NCI-H345 (cell line): Measurements from ENCODE around the gene RASL12.

Experiments
- DNase-seq: peaks from one replicate; lab custom pipeline; 2025; lab: John Stamatoyannopoulos, UW

Gene RASL12

DNA sequence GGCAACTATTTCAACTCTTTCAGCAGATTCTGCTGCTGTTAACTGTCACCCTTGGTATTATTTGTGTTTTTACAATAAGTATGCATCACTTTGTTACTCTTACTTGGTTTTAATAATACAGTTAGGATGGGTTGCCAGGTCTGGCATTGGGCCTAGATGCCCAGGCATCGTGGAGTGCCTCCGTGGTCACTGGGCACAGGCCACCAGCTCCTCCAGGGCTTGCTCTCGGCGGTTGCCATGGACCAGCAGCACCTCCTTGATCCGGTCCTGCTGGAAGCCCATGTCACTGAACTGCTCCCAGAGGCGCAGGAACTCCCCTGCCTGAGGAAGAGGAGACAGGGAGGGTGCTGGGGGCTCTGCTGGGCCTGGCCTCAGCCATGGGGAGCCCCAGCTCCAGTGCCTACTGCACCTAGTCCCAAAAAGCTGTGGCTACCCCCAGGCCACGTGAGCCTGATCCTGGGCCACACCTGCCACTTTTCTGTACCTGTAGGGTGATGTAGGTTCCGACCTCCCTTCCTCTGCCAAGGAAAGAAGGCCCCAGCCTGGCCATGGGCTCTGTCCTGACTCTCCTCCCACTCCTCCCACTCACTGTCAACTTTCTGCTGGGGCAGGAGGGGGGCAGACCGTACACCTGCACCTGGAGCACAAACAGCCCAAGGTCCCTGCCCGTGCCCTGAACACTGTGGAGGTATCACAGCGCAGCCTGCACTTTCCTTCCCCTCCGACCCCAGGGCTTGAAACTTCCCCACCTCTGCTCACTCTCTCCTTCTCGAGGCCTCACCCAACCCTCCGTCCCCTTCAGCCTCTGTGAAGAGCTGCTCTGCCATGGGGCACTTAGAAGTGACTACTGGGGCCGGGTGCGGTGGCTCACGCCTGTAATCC is 25.4 kb upstream of the RASL12 start:
- DNase-seq, result no peak

- no peak for DNase-seq
Measured at GRCh38 chr15:65091946-65092770, 24.4 kb upstream of the RASL12 start.

GRCh38 chr15:65089206-65089824 is 21.5 kb upstream of the RASL12 start:
- DNase-seq, result no peak

DNA sequence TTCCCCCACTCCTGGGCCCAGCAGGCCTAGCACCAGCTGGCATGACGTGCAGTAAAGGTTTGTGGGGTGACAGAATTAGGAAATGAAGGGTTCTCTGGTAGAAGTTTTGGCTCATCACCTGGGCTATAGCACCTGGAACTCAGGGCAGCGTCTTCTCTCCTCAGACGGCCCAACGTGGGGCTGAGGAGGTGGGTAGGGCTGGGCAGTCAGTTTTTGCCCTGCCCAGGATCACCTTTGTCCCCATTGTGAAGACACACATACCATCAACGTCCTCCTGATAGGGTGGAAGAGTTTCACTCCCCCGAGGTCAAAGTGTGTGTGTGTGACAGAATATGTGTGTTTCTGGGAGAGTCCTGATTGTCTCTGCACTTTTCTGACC is 20.8 kb upstream of the RASL12 start:
- no peak for DNase-seq

DNA sequence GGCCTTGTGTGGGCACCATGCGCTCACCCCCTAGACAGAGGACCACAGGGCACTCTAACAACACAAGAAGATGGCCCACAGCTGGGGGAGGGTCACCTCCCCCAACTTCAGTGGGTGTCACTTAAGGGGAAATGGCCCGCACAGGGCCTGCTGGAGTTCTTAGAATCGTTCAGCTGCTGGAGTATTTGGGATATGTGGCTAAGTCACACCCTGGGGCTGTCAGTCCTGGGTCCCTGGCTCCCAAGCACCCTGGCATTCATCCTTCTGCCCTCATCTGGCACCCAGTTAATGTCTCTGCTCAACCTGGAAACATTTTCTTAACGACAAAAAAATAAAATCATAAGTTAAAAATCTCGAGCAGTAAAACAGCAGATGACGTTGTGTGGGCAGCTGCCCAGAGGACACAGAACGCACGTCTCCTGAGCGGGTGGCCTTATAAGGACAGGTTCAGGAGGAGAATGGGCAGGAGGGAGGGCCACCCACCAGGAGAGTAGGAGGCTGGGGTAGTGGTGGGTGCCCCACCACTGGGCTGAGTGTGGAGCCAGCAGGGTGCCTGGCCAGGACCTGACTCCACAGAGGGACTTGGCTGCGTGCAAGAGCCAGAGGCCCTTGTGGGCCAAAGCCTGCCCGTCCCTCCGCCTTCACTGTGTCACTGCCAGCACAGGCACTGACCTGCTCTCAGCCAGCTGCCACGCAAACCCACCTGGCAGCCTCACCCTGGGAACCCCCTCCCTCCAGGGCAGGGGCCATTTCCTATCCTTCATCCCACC is 20.3 kb upstream of the RASL12 start:
- DNase-seq, result no peak

DNA sequence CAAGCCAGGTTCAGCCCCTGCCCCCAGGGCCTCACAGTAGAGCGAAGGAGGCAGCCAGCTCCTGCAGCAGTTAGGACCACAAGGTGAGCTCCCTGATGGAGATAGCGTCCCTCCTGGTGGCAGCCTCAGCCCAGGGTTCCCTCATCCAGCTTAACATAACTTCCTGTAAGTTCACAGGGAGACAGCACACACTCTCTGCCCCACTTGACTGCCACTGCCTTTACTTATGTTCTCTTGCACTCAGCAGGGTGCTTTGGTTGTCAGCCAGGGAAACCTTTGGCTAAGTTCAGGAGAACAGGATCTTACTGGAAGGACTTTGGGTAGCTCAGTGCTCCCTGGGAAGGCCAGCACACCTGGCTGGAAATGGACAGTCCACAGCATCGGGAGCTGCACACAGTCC is 19.6 kb upstream of the RASL12 start:
- no peak for DNase-seq

- no peak for DNase-seq
Measured at GRCh38 chr15:65086680-65087111, 18.9 kb upstream of the RASL12 start.

DNA sequence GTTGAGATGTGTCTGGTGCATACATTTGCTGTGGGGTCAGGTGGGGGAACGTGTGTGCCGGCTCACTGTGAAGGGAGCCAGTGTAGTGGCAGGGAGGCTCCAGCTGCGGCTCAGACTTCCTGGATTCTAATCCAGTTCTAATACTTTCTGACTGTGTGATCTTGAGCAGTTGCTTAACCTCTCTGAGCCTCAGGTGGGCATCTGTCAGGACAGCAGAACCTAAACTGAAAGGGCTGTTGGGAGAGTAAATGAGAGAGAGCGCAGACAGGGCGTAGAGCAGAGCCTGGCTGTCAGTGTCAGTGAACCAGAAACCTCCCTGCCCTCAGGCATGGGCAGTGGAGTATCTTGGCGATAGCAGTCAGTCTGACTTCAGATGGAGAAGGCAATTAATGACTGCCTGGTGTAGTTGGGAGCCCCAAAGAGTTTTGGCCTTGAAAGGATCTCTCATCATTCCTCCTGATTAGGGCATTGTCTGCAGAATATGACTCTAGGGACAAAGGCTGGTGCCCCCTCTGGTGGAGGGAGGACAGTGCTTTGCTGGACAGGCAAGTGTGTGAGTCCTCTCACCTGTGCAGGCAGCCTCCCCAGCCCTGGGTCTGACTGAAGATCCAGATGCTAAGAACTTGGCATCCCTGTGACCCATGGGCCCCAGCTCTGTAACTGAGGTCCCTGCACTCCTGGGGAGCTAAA is 18.3 kb upstream of the RASL12 start:
- no peak for DNase-seq

- no peak for DNase-seq
Measured at GRCh38 chr15:65085207-65085753, 17.5 kb upstream of the RASL12 start.

GRCh38 chr15:65084500-65085206 is 16.9 kb upstream of the RASL12 start:
- no peak for DNase-seq

- no peak for DNase-seq
Measured at GRCh38 chr15:65083262-65083701, 15.5 kb upstream of the RASL12 start.

GRCh38 chr15:65082303-65082953 is 14.6 kb upstream of the RASL12 start:
- no peak for DNase-seq

DNA sequence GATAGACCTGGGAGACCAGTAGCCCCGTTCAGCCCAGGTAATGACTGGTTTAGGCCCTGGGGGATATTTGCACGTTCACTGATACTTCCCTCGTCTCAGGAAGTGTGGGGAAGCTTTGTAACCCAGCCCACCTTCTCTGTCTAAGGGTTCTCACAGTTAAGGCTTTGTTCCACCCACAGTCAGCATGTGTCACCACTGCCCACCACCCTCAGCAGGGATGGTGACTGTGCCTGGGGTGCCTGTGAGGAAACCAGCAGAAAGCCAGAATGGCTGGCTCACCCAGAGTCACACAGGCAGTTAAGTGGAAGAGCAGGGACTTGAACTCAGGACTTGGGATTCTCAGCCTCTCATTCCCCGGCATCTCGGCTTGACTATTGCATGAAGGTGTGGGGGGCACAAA is 14.0 kb upstream of the RASL12 start:
- DNase-seq, result no peak

DNA sequence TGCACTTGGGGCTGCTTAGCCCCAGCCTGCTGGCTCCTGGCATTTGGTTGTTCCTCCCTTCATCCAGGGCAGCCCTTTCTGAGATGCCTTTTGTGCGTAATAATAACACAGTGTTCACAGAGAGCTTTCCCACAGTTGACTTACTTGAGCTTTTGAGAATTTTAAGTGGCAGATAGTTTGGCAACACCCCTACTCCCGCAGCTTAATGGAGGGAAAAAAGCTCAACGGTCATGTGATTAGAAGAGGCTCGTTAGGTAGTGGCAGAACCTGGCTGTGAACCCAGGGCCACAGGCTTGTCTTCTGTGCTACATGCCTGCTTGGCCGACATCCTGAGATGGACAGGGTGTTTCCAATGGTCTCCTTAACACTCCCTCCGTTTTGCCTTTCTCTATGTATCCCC is 13.5 kb upstream of the RASL12 start:
- no peak for DNase-seq

- no peak for DNase-seq
Measured at GRCh38 chr15:65079580-65079979, 11.8 kb upstream of the RASL12 start.

GRCh38 chr15:65077981-65078352 is 10.2 kb upstream of the RASL12 start:
- DNase-seq, result no peak

GRCh38 chr15:65077291-65077980 is 9.6 kb upstream of the RASL12 start:
- no peak for DNase-seq

- no peak for DNase-seq
Measured at GRCh38 chr15:65076486-65077290, 8.9 kb upstream of the RASL12 start, which contains the start of gene KBTBD13. Gene KBTBD13 (plus strand): TSS chr15:65076746. CDS start chr15:65076816, 70 bp downstream.
